K562 (cell line): ENCODE results near the gene IQCE.

ENCODE experiments used
- BRCA1 ChIP-seq, 2 experiments: fragments of 450-650 bp in 1 of 2; sonication (generic) in 1 of 2; formaldehyde crosslinking in 1 of 2; IDR thresholded peaks; 2 replicates each; pipeline versions ENCODE4 v1.5.0 to v1.6.1; 2017 to 2020; ENCODE audit warnings: mild to moderate bottlenecking in 1 of 2, missing genetic modification reagents in 1 of 2
- HNRNPH1 ChIP-seq: fragments of 200-400 bp; formaldehyde crosslinking; optimal IDR thresholded peaks from 2 replicates; pipeline ENCODE3; 2017; ENCODE audit warnings: low read depth, mild to moderate bottlenecking, low read length, moderate library complexity
- KLF10 ChIP-seq: fragments of 250-450 bp; sonication (Bioruptor Pico); IDR thresholded peaks from 2 replicates; pipeline ENCODE4 v1.6.1; 2021; ENCODE audit warnings: matching md5 sums
- NCOA6 ChIP-seq: fragments of 450-650 bp; IDR thresholded peaks from 2 replicates; pipeline ENCODE4 v1.6.1; 2017; ENCODE audit warnings: mild to moderate bottlenecking
- TF ChIP-seq, protein P1 (sequence below): fragments of 200-600 bp; sonication (generic); IDR thresholded peaks from one replicate; pipeline ENCODE4 v1.6.1; 2012; ENCODE audit warnings: mild to moderate bottlenecking, low read depth, low read length, inconsistent platforms
- TF ChIP-seq, protein P2 (sequence below): fragments of 450-650 bp; IDR thresholded peaks from 2 replicates; pipeline ENCODE4 v1.6.1; 2017; ENCODE audit warnings: mild to moderate bottlenecking, moderate library complexity

DNA sequence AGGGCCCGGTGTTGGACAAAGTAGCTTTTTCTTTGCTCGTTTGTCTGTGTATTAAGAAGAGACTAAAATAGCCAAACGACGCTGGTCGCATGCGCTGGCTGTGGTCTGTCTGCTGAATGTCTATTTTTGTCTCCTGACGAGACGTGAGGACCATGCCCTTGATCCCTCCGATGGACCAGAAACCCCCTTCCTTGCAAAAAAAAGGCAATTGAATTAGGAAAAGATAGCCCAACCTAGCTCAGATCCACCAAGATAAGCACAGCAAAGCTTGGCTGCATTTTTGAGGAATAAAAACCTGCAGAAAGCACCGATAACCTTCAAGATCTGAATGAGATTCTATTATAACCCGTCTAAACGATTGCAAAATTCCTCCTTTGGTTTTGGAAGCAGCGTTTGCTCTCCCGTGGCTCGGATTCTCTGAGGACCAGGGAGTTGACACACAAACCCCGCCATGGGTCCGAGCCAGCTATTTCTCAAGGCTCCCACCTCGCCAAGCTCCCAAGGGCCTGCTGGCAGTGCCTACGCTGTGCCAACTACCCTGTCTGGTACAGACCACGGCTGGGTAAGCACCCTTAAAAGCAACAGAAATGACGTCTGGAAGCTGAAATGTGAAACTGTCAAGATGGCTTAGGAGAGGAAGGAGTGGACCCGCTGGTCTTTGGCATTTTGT, 55.3 kb downstream of the IQCE start:
- TF ChIP-seq HNRNPH1 (no peak), BRCA1 (IDR thresholded peaks at IDR 0.05) (no peak), BRCA1 (CRISPR knock-in tag; IDR thresholded peaks at IDR 0.05) (no peak), KLF10 (no peak), NCOA6 (no peak)
- TF ChIP-seq, protein P1, sequence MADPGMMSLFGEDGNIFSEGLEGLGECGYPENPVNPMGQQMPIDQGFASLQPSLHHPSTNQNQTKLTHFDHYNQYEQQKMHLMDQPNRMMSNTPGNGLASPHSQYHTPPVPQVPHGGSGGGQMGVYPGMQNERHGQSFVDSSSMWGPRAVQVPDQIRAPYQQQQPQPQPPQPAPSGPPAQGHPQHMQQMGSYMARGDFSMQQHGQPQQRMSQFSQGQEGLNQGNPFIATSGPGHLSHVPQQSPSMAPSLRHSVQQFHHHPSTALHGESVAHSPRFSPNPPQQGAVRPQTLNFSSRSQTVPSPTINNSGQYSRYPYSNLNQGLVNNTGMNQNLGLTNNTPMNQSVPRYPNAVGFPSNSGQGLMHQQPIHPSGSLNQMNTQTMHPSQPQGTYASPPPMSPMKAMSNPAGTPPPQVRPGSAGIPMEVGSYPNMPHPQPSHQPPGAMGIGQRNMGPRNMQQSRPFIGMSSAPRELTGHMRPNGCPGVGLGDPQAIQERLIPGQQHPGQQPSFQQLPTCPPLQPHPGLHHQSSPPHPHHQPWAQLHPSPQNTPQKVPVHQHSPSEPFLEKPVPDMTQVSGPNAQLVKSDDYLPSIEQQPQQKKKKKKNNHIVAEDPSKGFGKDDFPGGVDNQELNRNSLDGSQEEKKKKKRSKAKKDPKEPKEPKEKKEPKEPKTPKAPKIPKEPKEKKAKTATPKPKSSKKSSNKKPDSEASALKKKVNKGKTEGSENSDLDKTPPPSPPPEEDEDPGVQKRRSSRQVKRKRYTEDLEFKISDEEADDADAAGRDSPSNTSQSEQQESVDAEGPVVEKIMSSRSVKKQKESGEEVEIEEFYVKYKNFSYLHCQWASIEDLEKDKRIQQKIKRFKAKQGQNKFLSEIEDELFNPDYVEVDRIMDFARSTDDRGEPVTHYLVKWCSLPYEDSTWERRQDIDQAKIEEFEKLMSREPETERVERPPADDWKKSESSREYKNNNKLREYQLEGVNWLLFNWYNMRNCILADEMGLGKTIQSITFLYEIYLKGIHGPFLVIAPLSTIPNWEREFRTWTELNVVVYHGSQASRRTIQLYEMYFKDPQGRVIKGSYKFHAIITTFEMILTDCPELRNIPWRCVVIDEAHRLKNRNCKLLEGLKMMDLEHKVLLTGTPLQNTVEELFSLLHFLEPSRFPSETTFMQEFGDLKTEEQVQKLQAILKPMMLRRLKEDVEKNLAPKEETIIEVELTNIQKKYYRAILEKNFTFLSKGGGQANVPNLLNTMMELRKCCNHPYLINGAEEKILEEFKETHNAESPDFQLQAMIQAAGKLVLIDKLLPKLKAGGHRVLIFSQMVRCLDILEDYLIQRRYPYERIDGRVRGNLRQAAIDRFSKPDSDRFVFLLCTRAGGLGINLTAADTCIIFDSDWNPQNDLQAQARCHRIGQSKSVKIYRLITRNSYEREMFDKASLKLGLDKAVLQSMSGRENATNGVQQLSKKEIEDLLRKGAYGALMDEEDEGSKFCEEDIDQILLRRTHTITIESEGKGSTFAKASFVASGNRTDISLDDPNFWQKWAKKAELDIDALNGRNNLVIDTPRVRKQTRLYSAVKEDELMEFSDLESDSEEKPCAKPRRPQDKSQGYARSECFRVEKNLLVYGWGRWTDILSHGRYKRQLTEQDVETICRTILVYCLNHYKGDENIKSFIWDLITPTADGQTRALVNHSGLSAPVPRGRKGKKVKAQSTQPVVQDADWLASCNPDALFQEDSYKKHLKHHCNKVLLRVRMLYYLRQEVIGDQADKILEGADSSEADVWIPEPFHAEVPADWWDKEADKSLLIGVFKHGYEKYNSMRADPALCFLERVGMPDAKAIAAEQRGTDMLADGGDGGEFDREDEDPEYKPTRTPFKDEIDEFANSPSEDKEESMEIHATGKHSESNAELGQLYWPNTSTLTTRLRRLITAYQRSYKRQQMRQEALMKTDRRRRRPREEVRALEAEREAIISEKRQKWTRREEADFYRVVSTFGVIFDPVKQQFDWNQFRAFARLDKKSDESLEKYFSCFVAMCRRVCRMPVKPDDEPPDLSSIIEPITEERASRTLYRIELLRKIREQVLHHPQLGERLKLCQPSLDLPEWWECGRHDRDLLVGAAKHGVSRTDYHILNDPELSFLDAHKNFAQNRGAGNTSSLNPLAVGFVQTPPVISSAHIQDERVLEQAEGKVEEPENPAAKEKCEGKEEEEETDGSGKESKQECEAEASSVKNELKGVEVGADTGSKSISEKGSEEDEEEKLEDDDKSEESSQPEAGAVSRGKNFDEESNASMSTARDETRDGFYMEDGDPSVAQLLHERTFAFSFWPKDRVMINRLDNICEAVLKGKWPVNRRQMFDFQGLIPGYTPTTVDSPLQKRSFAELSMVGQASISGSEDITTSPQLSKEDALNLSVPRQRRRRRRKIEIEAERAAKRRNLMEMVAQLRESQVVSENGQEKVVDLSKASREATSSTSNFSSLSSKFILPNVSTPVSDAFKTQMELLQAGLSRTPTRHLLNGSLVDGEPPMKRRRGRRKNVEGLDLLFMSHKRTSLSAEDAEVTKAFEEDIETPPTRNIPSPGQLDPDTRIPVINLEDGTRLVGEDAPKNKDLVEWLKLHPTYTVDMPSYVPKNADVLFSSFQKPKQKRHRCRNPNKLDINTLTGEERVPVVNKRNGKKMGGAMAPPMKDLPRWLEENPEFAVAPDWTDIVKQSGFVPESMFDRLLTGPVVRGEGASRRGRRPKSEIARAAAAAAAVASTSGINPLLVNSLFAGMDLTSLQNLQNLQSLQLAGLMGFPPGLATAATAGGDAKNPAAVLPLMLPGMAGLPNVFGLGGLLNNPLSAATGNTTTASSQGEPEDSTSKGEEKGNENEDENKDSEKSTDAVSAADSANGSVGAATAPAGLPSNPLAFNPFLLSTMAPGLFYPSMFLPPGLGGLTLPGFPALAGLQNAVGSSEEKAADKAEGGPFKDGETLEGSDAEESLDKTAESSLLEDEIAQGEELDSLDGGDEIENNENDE = no peak
- TF ChIP-seq, protein P2, sequence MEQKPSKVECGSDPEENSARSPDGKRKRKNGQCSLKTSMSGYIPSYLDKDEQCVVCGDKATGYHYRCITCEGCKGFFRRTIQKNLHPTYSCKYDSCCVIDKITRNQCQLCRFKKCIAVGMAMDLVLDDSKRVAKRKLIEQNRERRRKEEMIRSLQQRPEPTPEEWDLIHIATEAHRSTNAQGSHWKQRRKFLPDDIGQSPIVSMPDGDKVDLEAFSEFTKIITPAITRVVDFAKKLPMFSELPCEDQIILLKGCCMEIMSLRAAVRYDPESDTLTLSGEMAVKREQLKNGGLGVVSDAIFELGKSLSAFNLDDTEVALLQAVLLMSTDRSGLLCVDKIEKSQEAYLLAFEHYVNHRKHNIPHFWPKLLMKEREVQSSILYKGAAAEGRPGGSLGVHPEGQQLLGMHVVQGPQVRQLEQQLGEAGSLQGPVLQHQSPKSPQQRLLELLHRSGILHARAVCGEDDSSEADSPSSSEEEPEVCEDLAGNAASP = no peak
